ENCODE measurements around the gene SYT7. TPM values are rescaled to one million over a fixed set of nuclear protein-coding genes. Genes with fewer than 3 reads are reported as not detected.
A peak's percentile ranks its signal among the peaks of the same experiment; 100 is the strongest.

SYT7 gene
- total and polyA plus RNA-seq, 2 donors (not counting 1 experiment from before 2014, with no cell fraction given) = not detected

DNA sequence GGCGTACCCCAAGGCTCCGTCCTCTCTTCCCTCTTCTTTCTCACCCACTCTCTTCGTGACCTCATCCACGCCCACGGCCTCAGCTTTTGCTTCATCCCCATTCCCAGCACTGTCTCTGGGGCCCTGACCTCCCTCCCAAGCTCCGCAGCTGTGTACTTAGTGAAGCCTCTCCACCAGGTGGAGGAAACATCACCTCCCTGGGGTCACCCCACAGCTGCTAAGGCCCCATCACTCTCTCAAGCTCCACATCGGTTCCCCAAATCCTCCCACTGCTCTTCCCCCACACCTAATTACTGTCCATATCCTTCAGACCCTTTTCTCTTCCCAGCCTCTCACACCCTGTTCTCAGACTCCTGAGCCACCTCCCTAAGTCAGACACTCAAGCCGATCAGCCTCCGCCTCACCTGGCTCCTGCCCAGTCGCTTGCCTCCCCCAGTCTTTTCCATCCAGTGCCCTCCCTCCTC is 7.9 kb upstream of the SYT7 start:
- Mint-ChIP-seq H3K27me3 (peaks cover 52% of the 10 kb centered on the region), H3K27ac (no peak overlapping the region), H3K4me3 (peak overlapping the region; percentile 85), H3K4me1 (peaks cover 19% of the 10 kb centered on the region), H3K9me3 (ENCODE audit: insufficient read depth) (no peaks in the 10 kb centered on the region)
- H3K9me3 ChIP-seq (ENCODE audit: control extremely low read depth in 1 of 3, control insufficient read depth in 2 of 3, insufficient read depth in 1 of 3, low read length in 2 of 3) = peaks cover 0 to 6% (median 0%) of the 10 kb centered on the region in 3 donors
- H3K4me3 ChIP-seq (ENCODE audit: control extremely low read depth in 1 of 5, extremely low read depth in 1 of 5, insufficient read depth in 1 of 5, low read depth in 2 of 5, low read length in 4 of 5) = peak overlapping the region in 3 of 5 experiments; percentile 52 to 56 (median 53)
- H3K36me3 ChIP-seq (replicated peaks in 1 of 2; ENCODE audit: control extremely low read depth in 1 of 2, control insufficient read depth in 1 of 2, extremely low read depth in 1 of 2, insufficient read depth in 2 of 2, low read length in 1 of 2) = no peaks in the 10 kb centered on the region
- H3K27ac ChIP-seq (ENCODE audit: low read length in 2 of 2) = no peak overlapping the region
- H2AFZ ChIP-seq (ENCODE audit: insufficient read depth, low read depth, low read length, poor library complexity, severe bottlenecking) = peak overlapping the region; percentile 74
- WGBS (ENCODE audit: insufficient coverage) = 19% methylated on average over 9 of the region's 10 CpGs
- no peak for DNase-seq
- POLR2A ChIA-PET = no interaction called here
- H3K27me3 ChIP-seq (replicated peaks in 1 of 4; ENCODE audit: control extremely low read depth in 1 of 4, control insufficient read depth in 3 of 4, insufficient read depth in 4 of 4, low read length in 3 of 4) = peaks cover 0 to 44% (median 18%) of the 10 kb centered on the region in 4 experiments
- CTCF ChIA-PET = interaction anchor here (1.0 to 1.3 kb wide), 3 partner anchors 9 to 145 kb away, joined by 3 to 4 read pairs (median 3); no protein-coding TSS in a partner anchor
- H3K4me1 ChIP-seq (ENCODE audit: control insufficient read depth in 2 of 2, insufficient read depth in 2 of 2, low read length in 2 of 2) = peaks cover 18% of the 10 kb centered on the region in 2 donors
- H3K79me2 ChIP-seq (ENCODE audit: control insufficient read depth, insufficient read depth, low read length) = no peaks in the 10 kb centered on the region
- no peaks in the 10 kb centered on the region for H4K20me1 ChIP-seq (ENCODE audit: control insufficient read depth, insufficient read depth, low read length, poor library complexity, severe bottlenecking)
- TF ChIP-seq EZH2 (IDR thresholded peaks at IDR 0.05; ENCODE audit: borderline replicate concordance, insufficient read depth, low read depth, low read length, poor library complexity, severe bottlenecking) (no peak), CTCF (IDR thresholded peaks at IDR 0.05) (no peak)
- intact Hi-C loops (cut with micrococcal nuclease) = no loop called here
- peak overlapping the region; percentile 91 for H3K4me2 ChIP-seq (replicated peaks; ENCODE audit: low read depth, low read length, poor library complexity, severe bottlenecking)
- peak; percentile 6 for ATAC-seq (ENCODE audit: low read depth)
- peak overlapping the region; percentile 67 for H3K9ac ChIP-seq (ENCODE audit: low read length)

- H3K27me3 ChIP-seq (replicated peaks in 1 of 4; ENCODE audit: control extremely low read depth in 1 of 4, control insufficient read depth in 3 of 4, insufficient read depth in 4 of 4, low read length in 3 of 4) = peaks cover 0 to 47% (median 18%) of the 10 kb centered on the region in 4 experiments
- H3K9ac ChIP-seq (ENCODE audit: low read length) = peak overlapping the region; percentile 67
- no peaks in the 10 kb centered on the region for H3K36me3 ChIP-seq (replicated peaks in 1 of 2; ENCODE audit: control extremely low read depth in 1 of 2, control insufficient read depth in 1 of 2, extremely low read depth in 1 of 2, insufficient read depth in 2 of 2, low read length in 1 of 2)
- POLR2A ChIA-PET = no interaction called here
- no peaks in the 10 kb centered on the region for H3K9me3 Mint-ChIP-seq (ENCODE audit: insufficient read depth)
- H3K4me1 ChIP-seq (ENCODE audit: control insufficient read depth in 2 of 2, insufficient read depth in 2 of 2, low read length in 2 of 2) = peaks cover 18% of the 10 kb centered on the region in 2 donors
- peaks cover 0 to 6% (median 0%) of the 10 kb centered on the region in 3 donors for H3K9me3 ChIP-seq (ENCODE audit: control extremely low read depth in 1 of 3, control insufficient read depth in 2 of 3, insufficient read depth in 1 of 3, low read length in 2 of 3)
- H3K4me3 Mint-ChIP-seq = peak overlapping the region; percentile 85
- ATAC-seq (ENCODE audit: low read depth) (peak; percentile 67), DNase-seq (peak; percentile 73)
- TF ChIP-seq EZH2 (IDR thresholded peaks at IDR 0.05; ENCODE audit: borderline replicate concordance, insufficient read depth, low read depth, low read length, poor library complexity, severe bottlenecking) (no peak), CTCF (IDR thresholded peaks at IDR 0.05) (peak; percentile 14)
- CTCF ChIA-PET = interaction anchor here (1.0 to 1.3 kb wide), 3 partner anchors 8 to 145 kb away, joined by 3 to 4 read pairs (median 3); no protein-coding TSS in a partner anchor
- no peak overlapping the region for H3K27ac ChIP-seq (ENCODE audit: low read length in 2 of 2)
- H3K4me3 ChIP-seq (ENCODE audit: control extremely low read depth in 1 of 5, extremely low read depth in 1 of 5, insufficient read depth in 1 of 5, low read depth in 2 of 5, low read length in 4 of 5) = peak overlapping the region in 4 of 5 experiments; percentile 41 to 56 (median 52)
- H3K4me2 ChIP-seq (replicated peaks; ENCODE audit: low read depth, low read length, poor library complexity, severe bottlenecking) = peak overlapping the region; percentile 91
- H3K27ac Mint-ChIP-seq = no peak overlapping the region
- H3K4me1 Mint-ChIP-seq = peaks cover 19% of the 10 kb centered on the region
- WGBS (ENCODE audit: insufficient coverage) = 1% methylated on average over 19 of the region's 30 CpGs
- no peaks in the 10 kb centered on the region for H4K20me1 ChIP-seq (ENCODE audit: control insufficient read depth, insufficient read depth, low read length, poor library complexity, severe bottlenecking)
- H2AFZ ChIP-seq (ENCODE audit: insufficient read depth, low read depth, low read length, poor library complexity, severe bottlenecking) = peak overlapping the region; percentile 74
- intact Hi-C loops (cut with micrococcal nuclease) = no loop called here
- peaks cover 50% of the 10 kb centered on the region for H3K27me3 Mint-ChIP-seq
- no peaks in the 10 kb centered on the region for H3K79me2 ChIP-seq (ENCODE audit: control insufficient read depth, insufficient read depth, low read length)
Observed at GRCh38 chr11:61587951-61588727, 7.3 kb upstream of the SYT7 start.
